WTC11 (cell line): ENCODE results near the gene MRPS18A. TPM values are rescaled to one million over a fixed set of nuclear protein-coding genes. Genes with fewer than 3 reads are reported as not detected.

ENCODE experiments used
- ATAC-seq: fragments of 200-7000 bp; cut with Tn5 transposase; 2 replicates; pipeline ENCODE4 v1.10.0; 2021; ENCODE audit warnings: mild to moderate bottlenecking, moderate library complexity
- CTCF ChIA-PET: fragments of 300-600 bp; sonication (Branson Sonifier 250); formaldehyde crosslinking; loops from one replicate; lab custom pipeline; 2021; ENCODE audit warnings: antibody characterized with exemption; lab: Charles Lee
- POLR2A ChIA-PET: fragments of 350-600 bp; sonication (Branson Sonifier 250); formaldehyde crosslinking; loops from one replicate; lab custom pipeline; 2021; ENCODE audit warnings: antibody characterized with exemption; lab: Charles Lee
- DNase-seq: peaks from one replicate; pipeline ENCODE4 v3.0.0; 2021; ENCODE audit warnings: low spot score
- H3K27ac Mint-ChIP-seq: 2 replicates; pipeline ENCODE4 v1.8.0; 2021; ENCODE audit warnings: mixed read lengths
- H3K27me3 Mint-ChIP-seq: 2 replicates; pipeline ENCODE4 v1.8.0; 2021; ENCODE audit warnings: low read depth, mild to moderate bottlenecking, moderate library complexity, mixed read lengths
- H3K36me3 Mint-ChIP-seq: 2 replicates; pipeline ENCODE4 v1.8.0; 2021; ENCODE audit warnings: mixed read lengths
- H3K4me1 Mint-ChIP-seq: 2 replicates; pipeline ENCODE4 v1.8.0; 2022; ENCODE audit warnings: mixed read lengths
- H3K4me3 Mint-ChIP-seq: 2 replicates; pipeline ENCODE4 v1.8.0; 2021; ENCODE audit warnings: mild to moderate bottlenecking, moderate library complexity, mixed read lengths
- H3K9me3 Mint-ChIP-seq: 2 replicates; pipeline ENCODE4 v1.8.0; 2021; ENCODE audit warnings: mixed read lengths
- CREM ChIP-seq: sonication (generic); formaldehyde crosslinking; IDR thresholded peaks from 2 replicates; pipeline ENCODE4 v1.8.1; 2022; ENCODE audit warnings: mild to moderate bottlenecking, missing genetic modification reagents, moderate library complexity
- FOXJ3 ChIP-seq: sonication (generic); formaldehyde crosslinking; IDR thresholded peaks from 2 replicates; pipeline ENCODE4 v1.9.0; 2021; ENCODE audit warnings: missing genetic modification reagents, mild to moderate bottlenecking, borderline replicate concordance
- GTF2I ChIP-seq: fragments of 250-450 bp; sonication (Bioruptor Pico); conservative IDR thresholded peaks from 2 replicates; pipeline ENCODE4 v1.4.0; 2021; ENCODE audit warnings: mild to moderate bottlenecking
- NFATC4 ChIP-seq: fragments of 250-450 bp; sonication (Bioruptor Pico); IDR thresholded peaks from 2 replicates; pipeline ENCODE4 v1.9.0; 2021; ENCODE audit warnings: mild to moderate bottlenecking
- OVOL2 ChIP-seq: fragments of 250-450 bp; sonication (Bioruptor Pico); IDR thresholded peaks from 2 replicates; pipeline ENCODE4 v1.9.0; 2021; ENCODE audit warnings: mild to moderate bottlenecking, borderline replicate concordance
- TCF7 ChIP-seq: sonication (generic); formaldehyde crosslinking; IDR thresholded peaks from 2 replicates; pipeline ENCODE4 v1.8.0; 2022; ENCODE audit warnings: mild to moderate bottlenecking, low read depth, missing genetic modification reagents, moderate library complexity
- TEAD1 ChIP-seq: sonication (generic); formaldehyde crosslinking; IDR thresholded peaks from 2 replicates; pipeline ENCODE4 v1.8.0; 2022; ENCODE audit warnings: mild to moderate bottlenecking, missing genetic modification reagents
- TEAD4 ChIP-seq: sonication (generic); formaldehyde crosslinking; IDR thresholded peaks from 2 replicates; pipeline ENCODE4 v1.8.0; 2022; ENCODE audit warnings: mild to moderate bottlenecking, missing genetic modification reagents
- ZNF232 ChIP-seq: sonication (generic); formaldehyde crosslinking; IDR thresholded peaks from 2 replicates; pipeline ENCODE4 v1.8.0; 2022; ENCODE audit warnings: mild to moderate bottlenecking, missing genetic modification reagents
- ZNF263 ChIP-seq: sonication (generic); formaldehyde crosslinking; IDR thresholded peaks from 2 replicates; pipeline ENCODE4 v1.8.1; 2022; ENCODE audit warnings: low read depth, mild to moderate bottlenecking, moderate library complexity, missing genetic modification reagents
- total RNA-seq: library from RNA; stranded (reverse); gene quantifications from 3 replicates; pipeline ENCODE4 v1.2.3, GENCODE V29; 2021
- TF ChIP-seq, protein P1 (sequence below): sonication (generic); formaldehyde crosslinking; IDR thresholded peaks from 2 replicates; pipeline ENCODE4 v1.8.1; 2022; ENCODE audit warnings: mild to moderate bottlenecking, missing genetic modification reagents, moderate library complexity, borderline replicate concordance
- TF ChIP-seq, protein P2 (sequence below): fragments of 250-450 bp; sonication (Bioruptor Pico); IDR thresholded peaks from 2 replicates; pipeline ENCODE4 v1.9.0; 2021; ENCODE audit warnings: moderate library complexity, mild to moderate bottlenecking, inconsistent platforms, borderline replicate concordance
- TF ChIP-seq, protein P3 (sequence below): sonication (generic); formaldehyde crosslinking; IDR thresholded peaks from 2 replicates; pipeline ENCODE4 v1.8.1; 2023; ENCODE audit warnings: mild to moderate bottlenecking, missing genetic modification reagents
- TF ChIP-seq, protein P4 (sequence below): sonication (generic); formaldehyde crosslinking; IDR thresholded peaks from 2 replicates; pipeline ENCODE4 v1.8.0; 2023; ENCODE audit warnings: missing genetic modification reagents
- TF ChIP-seq, protein P5 (sequence below): sonication (generic); formaldehyde crosslinking; IDR thresholded peaks from 2 replicates; pipeline ENCODE4 v1.8.0; 2022; ENCODE audit warnings: mild to moderate bottlenecking, missing genetic modification reagents
- TF ChIP-seq, protein P6 (sequence below): fragments of 250-450 bp; sonication (Bioruptor Pico); IDR thresholded peaks from 2 replicates; pipeline ENCODE4 v1.9.0; 2021; ENCODE audit warnings: mild to moderate bottlenecking

The MRPS18A gene
- total RNA-seq, 1 experiment from 2014 or later, result 61.6 TPM

DNA sequence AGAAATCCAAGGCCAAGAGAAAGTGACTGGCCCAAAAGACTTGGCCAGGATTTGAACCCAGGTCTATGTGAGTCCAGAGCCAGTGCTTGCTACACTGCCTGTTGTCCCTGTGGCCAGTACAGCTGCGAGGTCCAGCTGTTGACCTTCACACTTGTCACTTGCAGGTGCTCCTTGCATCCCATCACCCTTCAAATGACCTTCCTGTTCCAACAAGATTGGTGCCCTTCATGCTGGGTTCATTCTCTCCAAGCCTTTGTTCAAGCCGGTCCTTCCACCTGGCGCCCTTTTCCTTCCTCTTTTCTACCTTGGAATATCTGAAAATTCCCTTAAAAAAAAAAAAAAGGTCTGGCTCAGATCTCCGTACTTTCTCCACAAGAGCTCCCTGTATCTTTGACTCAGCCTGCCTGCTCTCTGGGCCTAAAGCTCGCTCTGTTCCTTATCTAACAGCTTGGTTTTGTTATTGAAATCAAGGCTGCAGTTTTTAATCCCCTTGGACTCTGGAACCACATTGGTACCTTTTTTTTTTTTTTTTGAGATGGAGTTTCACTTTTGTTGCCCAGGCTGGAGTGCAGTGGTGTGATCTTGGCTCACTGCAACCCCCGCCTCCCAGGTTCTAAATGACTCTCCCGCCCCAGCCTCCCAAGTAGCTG, 22.2 kb upstream of the MRPS18A start (continued):
- no peak for TF ChIP-seq TEAD1 (CRISPR knock-in tag)
- no peak for TF ChIP-seq OVOL2 (CRISPR knock-in tag)
- TF ChIP-seq, protein P1, sequence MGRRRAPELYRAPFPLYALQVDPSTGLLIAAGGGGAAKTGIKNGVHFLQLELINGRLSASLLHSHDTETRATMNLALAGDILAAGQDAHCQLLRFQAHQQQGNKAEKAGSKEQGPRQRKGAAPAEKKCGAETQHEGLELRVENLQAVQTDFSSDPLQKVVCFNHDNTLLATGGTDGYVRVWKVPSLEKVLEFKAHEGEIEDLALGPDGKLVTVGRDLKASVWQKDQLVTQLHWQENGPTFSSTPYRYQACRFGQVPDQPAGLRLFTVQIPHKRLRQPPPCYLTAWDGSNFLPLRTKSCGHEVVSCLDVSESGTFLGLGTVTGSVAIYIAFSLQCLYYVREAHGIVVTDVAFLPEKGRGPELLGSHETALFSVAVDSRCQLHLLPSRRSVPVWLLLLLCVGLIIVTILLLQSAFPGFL (CRISPR knock-in tag), result no peak
- no peak for TF ChIP-seq TCF7 (CRISPR knock-in tag)
- no peak for TF ChIP-seq NFATC4
- no peak for TF ChIP-seq ZNF232
- no peak for TF ChIP-seq CREM
- no peak for TF ChIP-seq TEAD4 (CRISPR knock-in tag)
- TF ChIP-seq, all 79 proteins: peak for 0

DNA sequence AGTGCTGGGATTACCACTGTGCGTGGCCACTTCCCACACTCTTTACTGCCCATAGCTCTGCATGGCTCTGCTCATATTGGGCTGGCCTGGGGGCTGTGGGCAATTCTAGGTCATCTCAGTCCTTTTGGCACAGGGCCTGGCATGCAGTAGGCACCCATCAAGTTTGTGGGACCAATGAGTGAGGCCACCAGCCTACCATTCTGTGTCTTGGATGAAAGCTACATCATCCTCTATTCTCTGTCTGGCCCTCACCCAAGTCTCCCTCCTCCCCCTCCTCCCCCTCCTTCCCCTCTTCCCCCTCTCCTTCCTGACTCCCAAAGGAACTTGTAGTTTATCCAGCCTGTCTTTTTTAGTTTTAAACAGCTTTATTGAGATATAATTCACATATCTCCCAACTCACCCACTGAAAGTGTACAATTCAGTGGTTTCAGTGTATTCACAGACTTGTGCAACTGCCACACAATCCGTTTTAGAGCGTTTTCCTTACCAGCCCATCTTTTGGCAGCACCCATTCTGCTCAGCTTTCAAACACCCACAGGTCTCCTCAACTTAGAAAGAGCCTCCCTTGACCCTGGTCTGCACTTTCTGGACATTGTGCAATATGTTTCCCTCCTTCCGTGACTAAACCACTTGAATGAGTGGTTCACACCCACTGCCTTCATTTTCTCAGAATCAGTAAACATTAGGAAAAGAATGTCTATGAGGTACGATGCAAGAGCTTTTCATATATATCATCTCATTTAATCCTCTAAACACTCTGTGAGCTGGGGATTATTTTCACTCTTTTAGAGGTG, 21.5 kb upstream of the MRPS18A start:
- no peaks in the 10 kb centered on the region for H3K36me3 Mint-ChIP-seq
- ATAC-seq (no peak), DNase-seq (no peak)
- no peaks in the 10 kb centered on the region; the same call in 1 of the 2 replicates for H3K27me3 Mint-ChIP-seq
- peaks cover 52% of the 10 kb centered on the region for H3K4me1 Mint-ChIP-seq
- no peak overlapping the region for H3K4me3 Mint-ChIP-seq
- H3K9me3 Mint-ChIP-seq, result no peaks in the 10 kb centered on the region
- POLR2A ChIA-PET, result no interaction called here
- H3K27ac Mint-ChIP-seq, result peak overlapping the region; percentile 51; the same call in 1 of the 2 replicates
- CTCF ChIA-PET, result interaction anchor here (0.6 to 2.0 kb wide), 6 partner anchors 15 to 245 kb away, joined by 3 to 9 read pairs (median 3); partner anchors contain the start of gene VEGFA
- TF ChIP-seq ZNF263 (CRISPR knock-in tag), result peak; percentile 25; the same call in 1 of the 2 replicates
- TF ChIP-seq, protein P2, sequence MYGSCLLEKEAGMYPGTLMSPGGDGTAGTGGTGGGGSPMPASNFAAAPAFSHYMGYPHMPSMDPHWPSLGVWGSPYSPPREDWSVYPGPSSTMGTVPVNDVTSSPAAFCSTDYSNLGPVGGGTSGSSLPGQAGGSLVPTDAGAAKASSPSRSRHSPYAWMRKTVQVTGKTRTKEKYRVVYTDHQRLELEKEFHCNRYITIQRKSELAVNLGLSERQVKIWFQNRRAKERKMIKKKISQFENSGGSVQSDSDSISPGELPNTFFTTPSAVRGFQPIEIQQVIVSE, result no peak

DNA sequence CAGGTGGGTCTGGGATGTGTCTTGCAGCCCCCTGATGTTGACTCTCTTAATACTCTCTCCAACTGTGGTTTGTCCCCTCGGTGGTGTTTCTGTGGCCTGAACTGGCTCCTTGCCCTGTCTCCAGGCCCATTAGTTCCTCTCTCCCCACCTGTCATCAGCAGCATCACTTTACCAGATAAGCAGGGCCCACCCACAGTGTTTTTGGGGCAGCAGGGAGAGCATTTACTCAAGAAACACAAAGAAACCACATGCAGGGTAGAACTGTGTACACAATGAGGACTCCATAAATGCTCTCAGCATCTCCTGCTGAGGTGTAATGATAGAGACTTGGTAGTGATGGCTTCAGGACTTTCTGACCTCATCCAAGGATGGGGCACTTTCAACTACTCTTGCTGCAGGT, 20.2 kb upstream of the MRPS18A start:
- TF ChIP-seq FOXJ3 (CRISPR knock-in tag) (no peak), GTF2I (CRISPR knock-in tag) (no peak)
- TF ChIP-seq, protein P3, sequence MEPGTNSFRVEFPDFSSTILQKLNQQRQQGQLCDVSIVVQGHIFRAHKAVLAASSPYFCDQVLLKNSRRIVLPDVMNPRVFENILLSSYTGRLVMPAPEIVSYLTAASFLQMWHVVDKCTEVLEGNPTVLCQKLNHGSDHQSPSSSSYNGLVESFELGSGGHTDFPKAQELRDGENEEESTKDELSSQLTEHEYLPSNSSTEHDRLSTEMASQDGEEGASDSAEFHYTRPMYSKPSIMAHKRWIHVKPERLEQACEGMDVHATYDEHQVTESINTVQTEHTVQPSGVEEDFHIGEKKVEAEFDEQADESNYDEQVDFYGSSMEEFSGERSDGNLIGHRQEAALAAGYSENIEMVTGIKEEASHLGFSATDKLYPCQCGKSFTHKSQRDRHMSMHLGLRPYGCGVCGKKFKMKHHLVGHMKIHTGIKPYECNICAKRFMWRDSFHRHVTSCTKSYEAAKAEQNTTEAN (CRISPR knock-in tag), result no peak
- TF ChIP-seq, protein P1 (CRISPR knock-in tag), result no peak
- TF ChIP-seq, protein P4, sequence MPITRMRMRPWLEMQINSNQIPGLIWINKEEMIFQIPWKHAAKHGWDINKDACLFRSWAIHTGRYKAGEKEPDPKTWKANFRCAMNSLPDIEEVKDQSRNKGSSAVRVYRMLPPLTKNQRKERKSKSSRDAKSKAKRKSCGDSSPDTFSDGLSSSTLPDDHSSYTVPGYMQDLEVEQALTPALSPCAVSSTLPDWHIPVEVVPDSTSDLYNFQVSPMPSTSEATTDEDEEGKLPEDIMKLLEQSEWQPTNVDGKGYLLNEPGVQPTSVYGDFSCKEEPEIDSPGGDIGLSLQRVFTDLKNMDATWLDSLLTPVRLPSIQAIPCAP, result no peak
- TF ChIP-seq, protein P5, sequence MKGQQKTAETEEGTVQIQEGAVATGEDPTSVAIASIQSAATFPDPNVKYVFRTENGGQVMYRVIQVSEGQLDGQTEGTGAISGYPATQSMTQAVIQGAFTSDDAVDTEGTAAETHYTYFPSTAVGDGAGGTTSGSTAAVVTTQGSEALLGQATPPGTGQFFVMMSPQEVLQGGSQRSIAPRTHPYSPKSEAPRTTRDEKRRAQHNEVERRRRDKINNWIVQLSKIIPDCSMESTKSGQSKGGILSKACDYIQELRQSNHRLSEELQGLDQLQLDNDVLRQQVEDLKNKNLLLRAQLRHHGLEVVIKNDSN (CRISPR knock-in tag), result no peak
- TF ChIP-seq, protein P6, sequence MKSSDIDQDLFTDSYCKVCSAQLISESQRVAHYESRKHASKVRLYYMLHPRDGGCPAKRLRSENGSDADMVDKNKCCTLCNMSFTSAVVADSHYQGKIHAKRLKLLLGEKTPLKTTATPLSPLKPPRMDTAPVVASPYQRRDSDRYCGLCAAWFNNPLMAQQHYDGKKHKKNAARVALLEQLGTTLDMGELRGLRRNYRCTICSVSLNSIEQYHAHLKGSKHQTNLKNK (CRISPR knock-in tag), result no peak
- ChIA-PET CTCF (interaction anchor here (1.0 kb wide), 1 partner anchor 40 kb away, joined by 3 read pairs; no protein-coding TSS in a partner anchor), POLR2A (no interaction called here)
- H3K27ac Mint-ChIP-seq, result no peak overlapping the region
- DNase-seq, result no peak
- H3K36me3 Mint-ChIP-seq, result no peaks in the 10 kb centered on the region
- peaks cover 61% of the 10 kb centered on the region for H3K4me1 Mint-ChIP-seq
- H3K4me3 Mint-ChIP-seq, result no peak overlapping the region
- no peaks in the 10 kb centered on the region for H3K9me3 Mint-ChIP-seq
- ATAC-seq, result no peak; the same call in 1 of the 2 replicates
- no peaks in the 10 kb centered on the region; the same call in 1 of the 2 replicates for H3K27me3 Mint-ChIP-seq
